ENCODE measurements around the gene HS3ST5. TPM values are rescaled to one million over a fixed set of nuclear protein-coding genes. Genes with fewer than 3 reads are reported as not detected.
"Not testable (repeated sequence)": the region's sequence is repeated elsewhere in the genome, so short reads cannot be mapped to it uniquely, and the experiment has no call there.

The HS3ST5 gene
- total RNA-seq, 5 donors from 2014 or later (not counting 1 experiment from before 2014, with no cell fraction given) = not detected

DNA sequence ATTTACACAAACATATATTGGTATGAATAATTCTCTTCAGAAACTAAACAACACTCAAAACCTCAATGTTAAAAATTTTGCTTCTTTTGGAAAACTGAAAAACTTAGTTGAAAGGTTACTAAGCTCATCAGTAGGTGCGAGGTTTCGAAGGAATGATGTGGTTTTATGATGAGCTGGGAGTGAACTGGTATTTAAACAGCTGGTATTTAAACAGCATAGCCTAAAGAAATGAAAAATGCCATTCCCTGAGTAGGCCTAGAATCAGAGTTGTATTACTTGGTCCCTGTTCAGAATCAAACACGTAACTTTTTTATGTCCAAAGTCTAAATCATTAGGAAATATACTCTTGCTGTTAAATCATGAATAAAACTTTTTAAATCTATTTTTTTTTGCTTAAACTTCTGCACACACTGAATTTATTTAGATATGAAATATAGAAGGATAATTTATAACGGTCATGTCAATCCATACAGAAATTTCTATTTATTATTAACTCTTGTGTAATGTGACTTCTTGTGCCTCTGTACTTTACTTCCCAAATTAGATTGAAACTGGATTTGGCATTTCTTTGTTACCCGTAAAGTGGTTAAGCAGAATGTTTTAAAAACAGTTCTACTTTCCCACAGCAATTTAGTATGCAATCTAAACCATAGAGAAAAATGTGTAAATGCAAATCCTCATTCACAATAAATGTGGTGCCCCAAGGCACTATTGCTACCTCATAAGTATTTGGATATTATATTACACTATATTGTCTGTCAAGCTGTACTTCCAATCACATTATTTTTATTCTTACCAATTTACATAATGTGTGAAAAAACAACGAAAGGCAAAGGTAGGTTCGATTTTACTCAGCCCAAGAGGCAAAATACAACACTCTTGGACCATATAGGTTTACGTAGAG is 124.1 kb downstream of the HS3ST5 start:
- ChIA-PET POLR2A (no interaction called here), CTCF (no interaction called here)
- H3K9me3 Mint-ChIP-seq = peaks cover 0 to 7% (median 0%) of the 10 kb centered on the region in 3 donors
- no peaks in the 10 kb centered on the region for H3K36me3 ChIP-seq (ENCODE audit: control insufficient read depth in 2 of 2, extremely low read depth in 1 of 2, insufficient read depth in 1 of 2, low read length in 1 of 2)
- WGBS (ENCODE audit: insufficient coverage) = 64% methylated on average over 4 of the region's 8 CpGs
- no peaks in the 10 kb centered on the region for H3K9me3 ChIP-seq
- H3K4me3 Mint-ChIP-seq = no peak overlapping the region
- no peaks in the 10 kb centered on the region for H3K36me3 Mint-ChIP-seq
- DNase-seq (no peak), ATAC-seq (replicated peaks in 1 of 4) (no peak)
- no peaks in the 10 kb centered on the region for H3K27me3 ChIP-seq (replicated peaks in 1 of 2; ENCODE audit: control insufficient read depth in 2 of 2, extremely low read depth in 1 of 2, insufficient read depth in 2 of 2, low read length in 1 of 2)
- no peaks in the 10 kb centered on the region for H3K4me1 Mint-ChIP-seq
- H3K4me1 ChIP-seq (ENCODE audit: control insufficient read depth in 1 of 2, extremely low read depth in 1 of 2, insufficient read depth in 2 of 2, low read length in 2 of 2) = no peaks in the 10 kb centered on the region
- H3K4me3 ChIP-seq (ENCODE audit: control insufficient read depth in 1 of 2, extremely low read depth in 1 of 2, low read length in 1 of 2) = no peak overlapping the region
- H3K27ac ChIP-seq (ENCODE audit: low read length) = no peak overlapping the region
- H3K27ac Mint-ChIP-seq = no peak overlapping the region
- H3K27me3 Mint-ChIP-seq = peaks cover 0 to 5% of the 10 kb centered on the region in 2 donors

- 93% methylated on average over 3 of the region's 10 CpGs for WGBS (ENCODE audit: insufficient coverage)
- H3K4me1 Mint-ChIP-seq; H3K4me1 ChIP-seq (ENCODE audit: control insufficient read depth in 1 of 2, extremely low read depth in 1 of 2, insufficient read depth in 2 of 2, low read length in 2 of 2); CTCF ChIA-PET; H3K27ac Mint-ChIP-seq; H3K9me3 ChIP-seq; ATAC-seq (replicated peaks in 1 of 4); DNase-seq; H3K27me3 ChIP-seq (replicated peaks in 1 of 2; ENCODE audit: control insufficient read depth in 2 of 2, extremely low read depth in 1 of 2, insufficient read depth in 2 of 2, low read length in 1 of 2); H3K9me3 Mint-ChIP-seq; POLR2A ChIA-PET; H3K4me3 ChIP-seq (ENCODE audit: control insufficient read depth in 1 of 2, extremely low read depth in 1 of 2, low read length in 1 of 2); H3K36me3 ChIP-seq (ENCODE audit: control insufficient read depth in 2 of 2, extremely low read depth in 1 of 2, insufficient read depth in 1 of 2, low read length in 1 of 2); H3K36me3 Mint-ChIP-seq; H3K27ac ChIP-seq (ENCODE audit: low read length); H3K27me3 Mint-ChIP-seq; H3K4me3 Mint-ChIP-seq: not testable (repeated sequence)
Measured at GRCh38 chr6:114217996-114218395, 124.8 kb downstream of the HS3ST5 start.

DNA sequence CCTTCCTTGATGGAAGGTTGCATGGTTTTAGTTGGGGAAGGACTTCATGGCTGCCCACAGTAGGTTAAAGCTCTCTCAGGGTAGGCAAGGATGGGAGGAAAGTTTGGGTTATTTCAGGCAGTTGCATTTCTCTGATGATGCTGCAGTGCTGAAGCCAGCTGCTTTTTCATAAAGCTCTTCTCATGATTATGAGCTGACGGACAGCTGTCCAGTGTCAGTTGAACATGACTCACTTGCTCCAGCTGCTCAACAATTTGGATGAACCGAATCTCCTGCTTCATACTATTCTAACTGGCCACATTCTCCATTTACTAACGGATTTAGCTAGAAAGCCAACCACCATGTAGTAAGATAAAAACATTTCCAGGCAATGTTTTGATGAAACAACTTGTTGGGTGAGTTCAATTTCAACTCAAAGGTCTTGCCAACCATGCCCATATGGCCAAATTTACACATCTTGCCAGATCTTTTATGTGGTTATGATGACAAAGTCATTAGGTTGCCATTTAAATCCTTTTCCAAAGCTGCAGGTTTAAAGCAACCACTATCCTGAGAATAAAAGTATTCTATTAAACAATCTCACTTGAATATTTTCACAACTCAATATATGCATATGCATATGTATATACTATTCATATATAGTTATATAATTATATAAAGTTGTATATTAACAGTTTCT is 125.9 kb downstream of the HS3ST5 start:
- no peak for DNase-seq
- H3K36me3 ChIP-seq (ENCODE audit: control insufficient read depth in 2 of 2, extremely low read depth in 1 of 2, insufficient read depth in 1 of 2, low read length in 1 of 2) = no peaks in the 10 kb centered on the region
- POLR2A ChIA-PET = interaction anchor here in 1 of 2 donors (0.7 kb wide), 1 partner anchor 953 kb away, joined by 3 read pairs; no protein-coding TSS in a partner anchor
- H3K4me3 ChIP-seq (ENCODE audit: control insufficient read depth in 1 of 2, extremely low read depth in 1 of 2, low read length in 1 of 2) = no peak overlapping the region
- H3K4me3 Mint-ChIP-seq = no peak overlapping the region
- no peak overlapping the region for H3K27ac ChIP-seq (ENCODE audit: low read length)
- H3K27me3 Mint-ChIP-seq = peaks cover 0 to 5% of the 10 kb centered on the region in 2 donors
- peaks cover 0 to 10% (median 0%) of the 10 kb centered on the region in 3 donors for H3K9me3 Mint-ChIP-seq
- no peaks in the 10 kb centered on the region for H3K4me1 ChIP-seq (ENCODE audit: control insufficient read depth in 1 of 2, extremely low read depth in 1 of 2, insufficient read depth in 2 of 2, low read length in 2 of 2)
- no peak overlapping the region for H3K27ac Mint-ChIP-seq
- no peaks in the 10 kb centered on the region for H3K36me3 Mint-ChIP-seq
- CTCF ChIA-PET = no interaction called here
- no peak for ATAC-seq (replicated peaks in 1 of 4)
- H3K9me3 ChIP-seq = no peaks in the 10 kb centered on the region
- 67% methylated on average over 1 of the region's 3 CpGs for WGBS (ENCODE audit: insufficient coverage)
- H3K4me1 Mint-ChIP-seq = no peaks in the 10 kb centered on the region
- no peaks in the 10 kb centered on the region for H3K27me3 ChIP-seq (replicated peaks in 1 of 2; ENCODE audit: control insufficient read depth in 2 of 2, extremely low read depth in 1 of 2, insufficient read depth in 2 of 2, low read length in 1 of 2)

GRCh38 chr6:114210467-114210866 is 132.4 kb downstream of the HS3ST5 start:
- DNase-seq (no peak), ATAC-seq (replicated peaks in 1 of 4) (no peak)
- Mint-ChIP-seq H3K9me3 (peaks cover 0 to 6% (median 0%) of the 10 kb centered on the region in 3 donors), H3K4me1 (no peaks in the 10 kb centered on the region), H3K27ac (no peak overlapping the region), H3K36me3 (no peaks in the 10 kb centered on the region), H3K27me3 (peaks cover 0 to 2% of the 10 kb centered on the region in 2 donors), H3K4me3 (no peak overlapping the region)
- Histone ChIP-seq H3K27ac (ENCODE audit: low read length) (no peak overlapping the region), H3K4me1 (ENCODE audit: control insufficient read depth in 1 of 2, extremely low read depth in 1 of 2, insufficient read depth in 2 of 2, low read length in 2 of 2) (no peaks in the 10 kb centered on the region), H3K9me3 (no peaks in the 10 kb centered on the region), H3K4me3 (ENCODE audit: control insufficient read depth in 1 of 2, extremely low read depth in 1 of 2, low read length in 1 of 2) (no peak overlapping the region), H3K27me3 (replicated peaks in 1 of 2; ENCODE audit: control insufficient read depth in 2 of 2, extremely low read depth in 1 of 2, insufficient read depth in 2 of 2, low read length in 1 of 2) (no peaks in the 10 kb centered on the region), H3K36me3 (ENCODE audit: control insufficient read depth in 2 of 2, extremely low read depth in 1 of 2, insufficient read depth in 1 of 2, low read length in 1 of 2) (no peaks in the 10 kb centered on the region)
- ChIA-PET CTCF (interaction anchor here in 1 of 2 donors (0.6 kb wide), 1 partner anchor 19 kb away, joined by 4 read pairs; no protein-coding TSS in a partner anchor), POLR2A (no interaction called here)
- 75% methylated on average over 4 of the region's 4 CpGs for WGBS (ENCODE audit: insufficient coverage)

DNA sequence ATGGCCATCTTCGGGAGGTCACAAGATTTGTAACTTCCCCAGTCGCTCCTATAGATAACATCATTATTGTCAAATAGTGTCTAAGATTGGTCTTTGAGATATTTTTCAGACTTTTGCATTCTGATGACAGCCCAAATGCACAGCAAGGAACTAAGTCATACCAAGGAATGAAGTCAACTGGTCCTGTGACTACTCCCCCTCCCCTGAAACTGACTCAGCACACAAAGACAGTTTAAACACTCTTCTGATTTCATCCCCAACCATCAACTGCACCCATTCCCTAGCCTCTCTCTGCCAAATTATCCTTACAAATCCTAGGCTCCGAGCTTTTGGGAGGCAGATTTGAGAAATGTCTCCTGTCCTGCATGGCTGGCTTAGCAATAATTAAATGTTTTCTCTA is 139.4 kb downstream of the HS3ST5 start:
- ChIA-PET CTCF (no interaction called here), POLR2A (no interaction called here)
- Mint-ChIP-seq H3K27ac (no peak overlapping the region), H3K4me1 (no peaks in the 10 kb centered on the region), H3K4me3 (no peak overlapping the region), H3K36me3 (no peaks in the 10 kb centered on the region), H3K27me3 (peaks cover 0 to 3% of the 10 kb centered on the region in 2 donors), H3K9me3 (no peaks in the 10 kb centered on the region)
- H3K27ac ChIP-seq (ENCODE audit: low read length) = no peak overlapping the region
- no peaks in the 10 kb centered on the region for H3K36me3 ChIP-seq (ENCODE audit: control insufficient read depth in 2 of 2, extremely low read depth in 1 of 2, insufficient read depth in 1 of 2, low read length in 1 of 2)
- H3K9me3 ChIP-seq = no peaks in the 10 kb centered on the region
- no peak overlapping the region for H3K4me3 ChIP-seq (ENCODE audit: control insufficient read depth in 1 of 2, extremely low read depth in 1 of 2, low read length in 1 of 2)
- DNase-seq (no peak), ATAC-seq (replicated peaks in 1 of 4) (no peak)
- no peaks in the 10 kb centered on the region for H3K4me1 ChIP-seq (ENCODE audit: control insufficient read depth in 1 of 2, extremely low read depth in 1 of 2, insufficient read depth in 2 of 2, low read length in 2 of 2)
- no CpG with 5 or more reads among the region's 3 CpGs for WGBS (ENCODE audit: insufficient coverage)
- no peaks in the 10 kb centered on the region for H3K27me3 ChIP-seq (replicated peaks in 1 of 2; ENCODE audit: control insufficient read depth in 2 of 2, extremely low read depth in 1 of 2, insufficient read depth in 2 of 2, low read length in 1 of 2)

DNA sequence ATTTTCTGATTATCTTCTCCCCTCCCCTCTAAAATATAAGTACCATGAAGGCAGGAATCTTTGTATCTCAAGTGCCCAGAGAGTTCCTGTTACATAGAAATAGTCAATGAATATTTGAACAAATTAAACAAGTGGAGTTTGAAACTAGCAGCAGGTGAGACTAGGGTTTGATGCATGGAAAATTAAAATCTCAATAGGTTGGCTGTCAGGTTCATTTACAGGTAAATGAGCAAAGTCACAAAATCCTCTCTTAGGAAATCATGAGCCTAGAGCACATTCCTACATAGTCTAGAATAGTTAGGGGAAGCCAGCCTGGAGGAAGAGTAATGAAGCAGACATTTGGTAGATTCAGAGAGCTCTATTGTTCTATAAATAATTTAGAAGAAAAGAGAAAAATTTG is 140.4 kb downstream of the HS3ST5 start:
- POLR2A ChIA-PET = no interaction called here
- H3K27ac ChIP-seq (ENCODE audit: low read length) = no peak overlapping the region
- CTCF ChIA-PET = no interaction called here
- no peaks in the 10 kb centered on the region for H3K4me1 ChIP-seq (ENCODE audit: control insufficient read depth in 1 of 2, extremely low read depth in 1 of 2, insufficient read depth in 2 of 2, low read length in 2 of 2)
- no peaks in the 10 kb centered on the region for H3K27me3 ChIP-seq (replicated peaks in 1 of 2; ENCODE audit: control insufficient read depth in 2 of 2, extremely low read depth in 1 of 2, insufficient read depth in 2 of 2, low read length in 1 of 2)
- Mint-ChIP-seq H3K9me3 (no peaks in the 10 kb centered on the region), H3K27ac (no peak overlapping the region), H3K4me1 (no peaks in the 10 kb centered on the region), H3K27me3 (peaks cover 0 to 3% of the 10 kb centered on the region in 2 donors), H3K36me3 (no peaks in the 10 kb centered on the region), H3K4me3 (no peak overlapping the region)
- H3K9me3 ChIP-seq = no peaks in the 10 kb centered on the region
- no peak for ATAC-seq (replicated peaks in 1 of 4)
- DNase-seq = no peak
- no peaks in the 10 kb centered on the region for H3K36me3 ChIP-seq (ENCODE audit: control insufficient read depth in 2 of 2, extremely low read depth in 1 of 2, insufficient read depth in 1 of 2, low read length in 1 of 2)
- H3K4me3 ChIP-seq (ENCODE audit: control insufficient read depth in 1 of 2, extremely low read depth in 1 of 2, low read length in 1 of 2) = no peak overlapping the region

All from T-cell (primary cell).